ENCODE measurements around the gene ENTPD1. TPM values are rescaled to one million over a fixed set of nuclear protein-coding genes. Genes with fewer than 3 reads are reported as not detected.

Gene ENTPD1
- total and polyA plus RNA-seq, 10 of the 15 experiments (the other 5 are each of a cell fraction or from before 2014, with no cell fraction given), result 110 to 413 (median 161) TPM

DNA sequence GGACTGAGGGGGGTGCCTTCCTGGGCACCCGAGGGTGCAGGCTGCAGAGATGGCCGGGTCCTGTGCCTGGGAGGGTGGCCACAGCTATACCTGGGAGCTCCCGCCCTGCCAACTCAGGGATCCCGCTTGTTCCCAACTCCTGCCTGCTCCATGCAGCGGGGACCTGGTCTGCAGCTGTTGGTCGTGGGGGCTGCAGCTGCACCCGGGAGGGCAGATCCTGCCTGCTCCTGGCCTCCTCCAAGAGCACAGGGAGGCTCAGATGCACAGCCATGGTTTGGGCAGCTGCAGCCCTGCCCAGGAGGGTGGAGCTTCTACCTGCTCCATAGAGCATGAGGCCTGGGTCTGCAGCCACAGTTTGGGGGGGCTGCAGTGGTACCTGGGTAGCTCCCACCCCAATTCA, 49.0 kb upstream of the ENTPD1 start:
- H3K9ac ChIP-seq (ENCODE audit: control insufficient read depth, insufficient read depth, low read length), result no peak overlapping the region
- H3K79me2 ChIP-seq (ENCODE audit: control insufficient read depth, insufficient read depth, low read length), result no peaks in the 10 kb centered on the region
- in situ Hi-C loops (cut with MboI), result no loop called here
- WGBS (ENCODE audit: insufficient coverage, insufficient replicate concordance, low lambda C conversion rate, missing lambda C conversion rate), result 59% methylated on average over 7 of the region's 7 CpGs
- H3K4me1 ChIP-seq (ENCODE audit: control insufficient read depth, insufficient read depth, low read length), result 0 out of 2 replicates have a peak, but pooled peaks cover 4% of the 10 kb centered on the region
- CTCF ChIA-PET, result interaction anchor here (0.5 to 2.5 kb wide), 3 partner anchors 13 to 787 kb away, joined by 3 to 10 read pairs (median 5); partner anchors contain the start of gene TCTN3
- no peaks in the 10 kb centered on the region for H3K27me3 ChIP-seq (replicated peaks in 1 of 2; ENCODE audit: control insufficient read depth in 2 of 2, insufficient read depth in 2 of 2, low read length in 1 of 2)
- H3K9me3 ChIP-seq (replicated peaks; ENCODE audit: control insufficient read depth, insufficient read depth, low read length), result no peaks in the 10 kb centered on the region; the same call in 2 of the 3 replicates
- no peaks in the 10 kb centered on the region for H3K36me3 ChIP-seq (ENCODE audit: control insufficient read depth in 2 of 2, insufficient read depth in 2 of 2, low read length in 1 of 2)
- no peak for FAIRE-seq
- no peak overlapping the region for H3K4me2 ChIP-seq (ENCODE audit: control insufficient read depth, insufficient read depth)
- DNase-seq (ENCODE audit: low read depth, low spot score), result no peak
- BruUV-seq (replicated peaks), result no TSS peak
- H3K27ac ChIP-seq (ENCODE audit: control insufficient read depth, insufficient read depth), result no peak overlapping the region
- POLR2A ChIA-PET, result interaction anchor here (0.8 kb wide), 1 partner anchor 27 kb away, joined by 3 read pairs; no protein-coding TSS in a partner anchor
- RAD21 ChIA-PET (ENCODE audit: unreplicated experiment), result interaction anchor here (0.5 to 2.2 kb wide), 3 partner anchors 13 to 315 kb away, joined by 3 to 10 read pairs (median 3); partner anchors contain the start of gene TCTN3
- no peak for ATAC-seq
- H3K4me3 ChIP-seq, result no peak overlapping the region
- no peaks in the 10 kb centered on the region for H4K20me1 ChIP-seq (ENCODE audit: control insufficient read depth, insufficient read depth)
- SMC1A ChIA-PET (ENCODE audit: uncharacterized antibody, unreplicated experiment), result interaction anchor here (1.9 kb wide), 1 partner anchor 133 kb away, joined by 4 read pairs; no protein-coding TSS in a partner anchor
- TF ChIP-seq, protein P1, sequence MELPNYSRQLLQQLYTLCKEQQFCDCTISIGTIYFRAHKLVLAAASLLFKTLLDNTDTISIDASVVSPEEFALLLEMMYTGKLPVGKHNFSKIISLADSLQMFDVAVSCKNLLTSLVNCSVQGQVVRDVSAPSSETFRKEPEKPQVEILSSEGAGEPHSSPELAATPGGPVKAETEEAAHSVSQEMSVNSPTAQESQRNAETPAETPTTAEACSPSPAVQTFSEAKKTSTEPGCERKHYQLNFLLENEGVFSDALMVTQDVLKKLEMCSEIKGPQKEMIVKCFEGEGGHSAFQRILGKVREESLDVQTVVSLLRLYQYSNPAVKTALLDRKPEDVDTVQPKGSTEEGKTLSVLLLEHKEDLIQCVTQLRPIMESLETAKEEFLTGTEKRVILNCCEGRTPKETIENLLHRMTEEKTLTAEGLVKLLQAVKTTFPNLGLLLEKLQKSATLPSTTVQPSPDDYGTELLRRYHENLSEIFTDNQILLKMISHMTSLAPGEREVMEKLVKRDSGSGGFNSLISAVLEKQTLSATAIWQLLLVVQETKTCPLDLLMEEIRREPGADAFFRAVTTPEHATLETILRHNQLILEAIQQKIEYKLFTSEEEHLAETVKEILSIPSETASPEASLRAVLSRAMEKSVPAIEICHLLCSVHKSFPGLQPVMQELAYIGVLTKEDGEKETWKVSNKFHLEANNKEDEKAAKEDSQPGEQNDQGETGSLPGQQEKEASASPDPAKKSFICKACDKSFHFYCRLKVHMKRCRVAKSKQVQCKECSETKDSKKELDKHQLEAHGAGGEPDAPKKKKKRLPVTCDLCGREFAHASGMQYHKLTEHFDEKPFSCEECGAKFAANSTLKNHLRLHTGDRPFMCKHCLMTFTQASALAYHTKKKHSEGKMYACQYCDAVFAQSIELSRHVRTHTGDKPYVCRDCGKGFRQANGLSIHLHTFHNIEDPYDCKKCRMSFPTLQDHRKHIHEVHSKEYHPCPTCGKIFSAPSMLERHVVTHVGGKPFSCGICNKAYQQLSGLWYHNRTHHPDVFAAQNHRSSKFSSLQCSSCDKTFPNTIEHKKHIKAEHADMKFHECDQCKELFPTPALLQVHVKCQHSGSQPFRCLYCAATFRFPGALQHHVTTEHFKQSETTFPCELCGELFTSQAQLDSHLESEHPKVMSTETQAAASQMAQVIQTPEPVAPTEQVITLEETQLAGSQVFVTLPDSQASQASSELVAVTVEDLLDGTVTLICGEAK (IDR thresholded peaks at IDR 0.05; ENCODE audit: borderline replicate concordance), result no peak
- no peak for TF ChIP-seq STAT1 (conservative IDR thresholded peaks at IDR 0.05)
- TF ChIP-seq NFYA (IDR thresholded peaks at IDR 0.05; ENCODE audit: borderline replicate concordance, low read depth, low read length), result no peak
- no peak for TF ChIP-seq FOXM1 (IDR thresholded peaks at IDR 0.05; ENCODE audit: low read depth, low read length)
- no peak for TF ChIP-seq NFYB (IDR thresholded peaks at IDR 0.05; ENCODE audit: insufficient read depth, low read depth, low read length)
- no peak for TF ChIP-seq TCF12 (IDR thresholded peaks at IDR 0.05; ENCODE audit: low read depth, low read length)
- no peak for TF ChIP-seq GATAD2B (conservative IDR thresholded peaks at IDR 0.05; ENCODE audit: low read depth)
- TF ChIP-seq IKZF1 (conservative IDR thresholded peaks at IDR 0.05), result no peak
- TF ChIP-seq SREBF2 (IDR thresholded peaks at IDR 0.05; ENCODE audit: low read length), result no peak
- TF ChIP-seq, protein P2, sequence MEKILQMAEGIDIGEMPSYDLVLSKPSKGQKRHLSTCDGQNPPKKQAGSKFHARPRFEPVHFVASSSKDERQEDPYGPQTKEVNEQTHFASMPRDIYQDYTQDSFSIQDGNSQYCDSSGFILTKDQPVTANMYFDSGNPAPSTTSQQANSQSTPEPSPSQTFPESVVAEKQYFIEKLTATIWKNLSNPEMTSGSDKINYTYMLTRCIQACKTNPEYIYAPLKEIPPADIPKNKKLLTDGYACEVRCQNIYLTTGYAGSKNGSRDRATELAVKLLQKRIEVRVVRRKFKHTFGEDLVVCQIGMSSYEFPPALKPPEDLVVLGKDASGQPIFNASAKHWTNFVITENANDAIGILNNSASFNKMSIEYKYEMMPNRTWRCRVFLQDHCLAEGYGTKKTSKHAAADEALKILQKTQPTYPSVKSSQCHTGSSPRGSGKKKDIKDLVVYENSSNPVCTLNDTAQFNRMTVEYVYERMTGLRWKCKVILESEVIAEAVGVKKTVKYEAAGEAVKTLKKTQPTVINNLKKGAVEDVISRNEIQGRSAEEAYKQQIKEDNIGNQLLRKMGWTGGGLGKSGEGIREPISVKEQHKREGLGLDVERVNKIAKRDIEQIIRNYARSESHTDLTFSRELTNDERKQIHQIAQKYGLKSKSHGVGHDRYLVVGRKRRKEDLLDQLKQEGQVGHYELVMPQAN (conservative IDR thresholded peaks at IDR 0.05), result no peak
- TF ChIP-seq SRF (IDR thresholded peaks at IDR 0.05; ENCODE audit: low read depth in 2 of 2, low read length in 2 of 2), result no peak
- no peak for TF ChIP-seq NR2C2 (IDR thresholded peaks at IDR 0.05; ENCODE audit: borderline replicate concordance, control insufficient read depth, insufficient read length, low read depth)
- no peak for TF ChIP-seq IRF4 (IDR thresholded peaks at IDR 0.05; ENCODE audit: low read depth, low read length)
- no peak overlapping the region for H2AFZ ChIP-seq (ENCODE audit: control insufficient read depth, low read depth, low read length)
- intact Hi-C loops (cut with micrococcal nuclease; ENCODE audit: unreplicated experiment), result no loop called here
